HuH-7 (cell line): ENCODE measurements around the gene PCDH15.
"Not testable (repeated sequence)": the region's sequence is repeated elsewhere in the genome, so short reads cannot be mapped to it uniquely, and the experiment has no call there.

ENCODE experiments used
- DNase-seq: peaks from one replicate; pipeline ENCODE4 v3.0.0; 2011; ENCODE audit warnings: low spot score

The PCDH15 gene

DNA sequence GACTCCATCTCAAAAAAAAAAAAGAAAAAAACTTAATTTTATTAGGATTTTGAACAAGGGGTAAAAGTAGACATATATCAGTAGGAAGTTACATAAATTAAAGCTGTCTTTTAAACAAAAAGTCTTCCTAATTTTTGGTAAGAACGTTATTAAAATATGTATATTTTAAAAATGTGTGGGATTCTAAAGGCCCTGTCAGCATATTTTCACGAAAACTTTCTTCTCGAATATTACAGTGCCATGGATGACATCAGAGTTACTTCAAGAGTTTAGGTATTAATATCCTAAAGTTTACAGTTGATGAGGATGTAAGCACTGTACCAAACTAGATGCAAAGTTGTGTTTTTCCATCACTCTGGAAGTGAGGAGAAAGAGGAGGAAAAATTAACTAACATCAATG is 820.8 kb downstream of the PCDH15 start:
- no peak for DNase-seq

DNA sequence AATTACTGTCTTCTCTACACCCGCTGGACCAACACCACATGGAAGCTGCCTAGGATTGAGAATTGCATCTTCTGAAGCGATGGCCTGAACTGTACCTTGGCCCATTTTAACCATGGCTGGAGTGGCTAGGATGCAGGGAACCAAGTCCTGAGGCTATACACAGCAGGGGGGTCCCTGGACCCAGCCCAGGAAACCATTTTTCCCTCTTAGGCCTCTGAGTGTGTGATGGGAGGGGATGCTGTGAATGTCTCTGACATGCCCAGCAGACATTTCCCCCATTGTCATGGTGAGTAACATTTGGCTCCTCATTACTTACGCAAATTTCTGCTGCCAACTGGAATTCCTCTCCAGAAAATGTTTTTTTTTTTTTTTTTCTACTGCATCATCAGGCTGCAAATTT is 822.7 kb downstream of the PCDH15 start:
- no peak for DNase-seq

DNA sequence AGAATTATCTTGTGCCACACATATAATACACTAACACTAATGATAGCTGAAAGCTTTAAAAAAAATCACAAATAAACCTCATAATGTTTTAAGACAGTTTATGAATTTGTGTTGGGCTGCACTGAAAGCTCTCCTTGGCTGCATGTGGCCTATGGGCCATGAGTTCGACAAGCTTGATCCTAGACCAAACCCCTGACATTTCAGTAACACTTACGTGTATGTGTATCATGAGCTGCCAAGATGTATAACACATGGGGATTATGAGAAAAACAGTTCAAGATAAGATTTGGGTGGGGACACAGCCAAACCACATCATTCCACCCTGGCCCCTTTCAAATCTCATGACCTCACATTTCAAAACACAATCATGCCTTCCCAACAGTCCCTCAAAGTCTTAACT is 823.8 kb downstream of the PCDH15 start:
- no peak for DNase-seq

DNA sequence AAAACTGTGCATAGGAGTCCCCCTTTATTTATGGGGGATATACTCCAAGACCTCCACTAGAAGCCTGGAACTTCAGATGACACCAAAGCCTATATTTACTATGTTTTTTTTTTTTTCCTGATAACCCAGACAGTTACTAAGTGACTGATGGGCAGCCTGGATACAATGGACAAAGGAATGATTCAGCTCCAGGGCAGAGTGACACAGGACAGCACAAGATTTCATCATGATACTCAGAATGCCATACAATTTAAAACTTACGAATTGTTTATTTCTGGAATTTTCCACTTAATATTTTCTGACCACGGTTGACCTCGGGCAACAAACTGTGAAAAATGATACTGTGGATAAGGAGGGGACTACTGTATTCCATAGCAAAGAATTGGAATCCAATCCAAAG is 843.6 kb downstream of the PCDH15 start:
- peak; percentile 30 for DNase-seq

DNA sequence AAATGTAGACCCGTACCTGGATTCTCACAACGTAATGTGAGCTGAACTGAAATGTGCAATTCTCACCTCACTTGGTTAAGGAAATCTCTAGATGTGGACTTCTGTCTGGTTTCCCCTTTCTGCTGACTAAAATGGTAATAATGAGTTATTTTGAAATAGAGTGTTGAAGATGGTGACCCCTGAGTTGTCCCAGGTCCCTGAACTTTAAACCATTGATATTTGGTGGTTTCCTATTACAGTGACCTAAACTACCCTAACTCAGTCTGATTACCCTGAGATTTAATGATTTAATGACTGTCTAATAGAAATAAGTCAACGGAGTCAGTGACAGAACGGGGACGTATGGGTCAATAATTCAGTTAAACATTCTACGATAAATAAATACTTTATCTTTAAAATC is 845.9 kb downstream of the PCDH15 start:
- DNase-seq: no peak

DNA sequence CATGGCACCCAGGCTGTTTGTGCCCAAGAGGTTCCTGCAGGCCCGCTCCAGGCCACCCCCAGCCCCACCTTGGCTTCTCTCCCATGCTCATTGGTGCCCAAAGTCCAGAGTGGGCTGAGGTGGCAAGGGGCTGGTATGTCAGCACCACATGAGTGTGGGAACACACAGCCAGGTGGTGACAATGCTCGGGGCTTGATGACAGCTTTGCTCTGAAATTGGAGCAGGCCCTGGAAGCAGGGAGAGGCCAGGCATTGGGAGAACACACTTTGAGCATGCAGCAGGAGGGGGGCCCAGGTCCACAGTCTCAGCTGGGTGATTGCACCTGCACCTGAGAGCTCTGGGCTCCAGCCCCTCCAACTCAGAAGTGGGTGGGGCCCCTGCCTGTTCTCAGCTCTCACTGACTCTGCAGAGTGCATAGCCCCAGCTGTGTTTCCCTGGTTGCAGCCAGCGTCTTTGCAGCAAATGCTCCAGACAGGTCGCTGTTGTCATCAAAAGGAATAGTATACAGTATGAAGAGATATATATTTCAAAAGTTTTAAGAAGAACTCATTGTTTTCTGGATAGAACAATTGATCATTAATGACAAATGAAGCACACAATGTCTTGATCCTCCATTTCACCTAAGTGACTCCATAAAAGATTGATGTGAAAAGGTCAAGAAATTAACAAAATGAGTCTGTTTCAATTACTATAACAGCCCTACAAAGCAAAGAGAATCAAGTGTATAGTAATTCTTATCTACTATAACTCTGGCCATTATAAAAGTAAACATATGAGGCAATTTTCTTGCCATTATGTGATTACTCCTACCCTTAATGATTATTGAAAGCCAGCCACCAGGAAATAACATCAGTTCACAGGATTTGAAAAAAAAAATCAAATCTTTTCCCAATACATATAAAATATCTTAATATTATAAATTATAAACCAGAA is 848.1 kb downstream of the PCDH15 start:
- no peak for DNase-seq

DNA sequence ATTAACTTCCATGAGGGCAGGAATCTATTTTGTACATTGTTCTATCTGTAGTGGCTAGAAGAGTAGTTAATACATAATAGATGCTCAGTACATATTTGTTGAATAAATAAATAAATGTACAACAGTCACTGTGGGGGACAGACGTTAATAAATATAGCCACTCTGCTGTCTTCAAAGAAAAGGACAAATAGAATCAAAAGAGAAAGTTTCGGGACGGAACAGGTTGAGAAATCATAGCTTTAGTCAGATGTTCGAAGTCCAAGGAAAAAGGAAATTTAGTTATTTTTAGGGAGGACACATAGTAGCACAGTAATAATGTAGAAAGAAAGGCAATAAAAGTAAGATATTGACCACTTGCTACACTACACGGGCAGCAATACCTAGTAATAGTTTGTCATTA is 861.4 kb downstream of the PCDH15 start:
- DNase-seq: no peak

DNA sequence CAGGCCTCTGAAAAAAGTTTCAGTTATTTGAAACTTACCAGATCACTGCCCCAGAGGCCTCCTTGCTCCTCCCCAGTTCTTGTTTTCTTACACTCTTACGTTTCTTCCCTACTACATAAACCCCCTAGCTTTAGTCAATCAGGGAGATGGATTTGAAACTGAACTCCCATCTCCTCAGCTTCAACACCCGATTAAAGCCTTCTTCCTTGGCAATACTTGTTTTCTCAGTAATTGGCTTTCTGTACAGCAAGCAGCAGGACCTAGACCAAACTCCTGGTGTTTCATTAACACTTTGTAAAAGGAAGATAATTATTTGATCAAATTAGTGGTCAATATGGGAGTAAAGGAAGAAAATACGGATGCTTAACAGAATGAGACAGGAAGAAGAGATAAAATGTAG is 870.4 kb downstream of the PCDH15 start:
- no peak for DNase-seq

DNA sequence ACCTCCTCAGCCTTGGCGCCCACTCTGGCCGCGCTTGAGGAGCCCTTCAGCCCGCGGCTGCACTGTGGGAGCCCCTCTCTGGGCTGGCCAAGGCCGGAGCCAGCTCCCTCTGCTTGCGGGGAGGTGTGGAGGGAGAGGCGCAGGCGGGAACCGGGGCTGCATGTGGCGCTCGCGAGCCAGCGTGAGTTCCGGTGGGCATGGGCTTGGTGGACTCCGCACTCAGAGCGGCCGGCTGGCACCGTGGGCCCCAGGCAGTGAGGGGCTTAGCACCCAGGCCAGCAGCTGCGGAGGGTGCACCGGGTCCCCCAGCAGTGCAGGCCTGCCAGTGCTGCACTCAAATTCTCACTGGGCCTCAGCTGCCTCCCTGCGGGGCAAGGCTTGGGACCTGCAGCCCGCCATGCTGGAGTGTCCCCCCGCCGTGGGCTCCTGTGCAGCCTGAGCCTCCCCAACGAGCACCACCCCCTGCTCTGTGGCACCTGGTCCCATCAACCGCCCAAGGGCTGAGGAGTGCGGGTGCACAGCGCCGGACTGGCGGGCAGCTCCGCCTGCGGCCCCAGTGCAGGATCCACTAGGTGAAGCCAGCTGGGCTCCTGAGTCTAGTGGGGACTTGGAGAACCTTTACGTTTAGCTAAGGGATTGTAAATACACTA is 876.9 kb downstream of the PCDH15 start:
- not testable (repeated sequence) for DNase-seq

DNA sequence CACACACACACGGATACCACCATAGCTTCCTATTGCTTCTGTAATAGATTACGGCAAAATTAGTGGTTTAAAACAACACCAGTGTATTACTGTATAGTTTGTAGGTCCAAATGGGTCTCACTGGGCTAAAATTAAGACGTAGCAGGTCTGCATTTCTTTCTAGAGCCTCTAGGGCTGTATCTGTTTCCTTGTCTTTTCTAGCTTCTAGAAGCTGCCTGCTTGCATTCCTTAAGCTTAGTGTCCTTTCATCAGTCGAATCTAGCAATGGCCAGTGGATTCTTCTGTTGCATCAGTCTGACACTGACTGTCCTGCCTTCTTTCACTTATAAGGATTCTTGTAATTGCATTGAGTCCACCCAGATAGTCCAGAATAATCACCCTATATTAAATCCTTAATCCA is 882.3 kb downstream of the PCDH15 start:
- no peak for DNase-seq

DNA sequence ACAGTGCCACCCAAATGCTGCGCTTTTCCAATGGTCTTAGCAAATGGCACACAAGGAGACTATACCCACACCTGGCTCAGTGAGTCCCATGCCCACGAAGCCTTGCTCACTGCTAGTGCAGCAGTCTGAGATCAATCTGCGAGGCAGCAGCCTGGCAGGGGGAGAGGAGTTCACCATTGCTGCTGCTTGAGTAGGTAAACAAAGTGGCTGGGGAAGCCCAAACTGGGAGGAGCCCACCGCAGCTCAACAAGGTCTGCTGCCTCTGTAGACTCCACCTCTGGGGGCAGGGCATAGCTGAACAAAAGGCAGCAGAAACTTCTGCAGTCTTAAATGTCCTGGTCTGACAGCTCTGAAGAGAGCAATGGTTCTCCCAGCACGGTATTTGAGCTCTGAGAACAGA is 891.2 kb downstream of the PCDH15 start:
- no peak for DNase-seq

DNA sequence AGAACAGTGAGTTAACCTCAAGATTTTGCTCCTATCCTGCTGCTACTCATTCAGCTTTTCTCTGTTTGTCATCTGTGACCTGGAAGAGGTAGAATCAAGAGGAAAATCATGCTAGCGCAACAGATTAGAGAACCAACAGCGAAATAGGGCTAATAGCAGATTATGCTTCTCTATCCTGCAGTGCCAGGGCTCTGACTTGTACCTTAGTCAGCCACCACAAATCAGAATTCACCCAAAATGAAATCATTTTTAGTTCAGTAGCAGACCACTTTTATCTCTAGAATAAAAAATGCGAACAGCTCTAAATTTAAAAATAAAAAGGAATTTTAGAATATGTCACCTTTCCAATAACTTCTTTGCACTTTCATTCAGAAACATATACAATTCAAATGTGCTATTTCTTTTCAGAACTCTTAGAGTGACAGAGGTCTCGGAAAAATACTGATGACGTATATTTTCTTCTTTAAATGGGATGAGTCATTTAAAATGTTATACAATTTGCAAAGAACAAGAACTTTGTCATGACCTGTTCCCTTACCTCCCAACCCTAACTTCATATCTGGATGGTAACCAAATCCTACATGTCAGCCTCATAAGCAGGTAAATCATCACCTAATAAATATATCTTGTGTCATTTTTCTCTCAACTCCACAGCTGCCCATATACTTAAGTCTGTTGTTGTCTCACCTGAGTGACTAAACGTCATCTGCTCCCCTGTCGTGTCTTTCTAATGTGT is 896.4 kb downstream of the PCDH15 start:
- no peak for DNase-seq

DNA sequence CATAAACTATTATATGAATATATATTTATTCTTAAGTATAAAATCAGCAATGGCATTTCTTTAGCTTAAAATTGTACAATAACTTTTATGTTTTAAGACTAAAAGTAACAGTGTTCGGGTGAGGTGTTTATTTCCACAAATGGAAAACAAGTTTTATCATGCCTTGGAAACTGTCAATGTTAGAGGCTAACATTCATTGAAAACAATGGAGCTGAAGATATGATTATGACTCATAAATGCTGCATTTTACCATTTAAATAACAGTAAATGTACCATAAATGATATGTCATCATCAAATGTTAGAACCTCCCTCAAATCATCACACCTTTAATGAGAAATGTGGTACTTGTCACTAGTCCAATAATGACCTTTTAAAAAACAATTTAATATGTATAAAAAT is 897.3 kb downstream of the PCDH15 start:
- no peak for DNase-seq

DNA sequence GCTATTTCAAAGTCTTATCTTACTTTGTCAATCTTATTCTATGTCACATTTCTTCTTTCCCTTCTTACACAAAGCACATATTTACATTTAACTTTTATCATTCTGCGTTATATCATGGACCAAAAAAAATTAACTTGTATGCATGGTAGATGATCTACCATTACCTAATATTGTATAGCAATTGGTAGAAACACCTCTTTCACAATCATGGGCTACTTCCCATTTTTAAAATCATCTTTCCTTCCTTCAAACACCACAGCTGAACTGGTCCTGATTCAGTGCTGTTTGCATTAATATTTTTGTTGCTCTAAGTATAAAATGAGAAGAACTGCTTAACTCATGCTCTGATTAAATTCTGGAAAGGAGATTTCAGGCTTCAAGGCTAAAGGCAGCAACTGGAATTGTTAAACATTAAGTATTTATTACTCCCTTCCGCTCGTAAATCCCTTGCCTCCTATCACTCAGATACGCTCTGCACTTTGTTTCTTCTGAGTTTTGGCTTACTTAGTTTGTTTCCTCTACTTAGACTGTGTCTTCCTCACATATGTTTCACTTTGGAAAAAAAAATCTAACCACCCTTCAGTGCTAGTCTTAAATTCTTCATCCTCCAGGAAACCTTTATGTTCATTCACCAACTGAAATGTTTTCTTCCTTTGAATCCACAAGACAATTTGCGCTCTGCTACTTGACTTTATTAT is 901.4 kb downstream of the PCDH15 start:
- no peak for DNase-seq

DNA sequence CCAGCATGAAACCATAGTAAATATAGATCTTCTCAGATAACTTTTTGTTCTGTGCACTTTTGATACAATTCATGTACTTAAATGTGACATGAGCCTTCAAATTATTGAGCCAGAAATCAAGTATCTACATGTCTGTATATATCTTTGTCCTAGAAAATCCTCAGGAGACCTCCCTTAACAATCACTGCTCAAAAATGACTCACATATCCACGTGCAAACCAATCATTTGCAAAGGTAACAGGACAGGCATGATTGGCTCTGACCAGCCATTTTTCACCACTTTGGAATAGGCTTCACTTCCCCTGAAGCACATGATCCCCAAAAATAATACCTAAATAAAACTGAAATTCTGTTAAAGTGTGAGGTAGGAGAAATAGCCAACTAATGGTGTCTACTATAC is 902.5 kb downstream of the PCDH15 start:
- no peak for DNase-seq

DNA sequence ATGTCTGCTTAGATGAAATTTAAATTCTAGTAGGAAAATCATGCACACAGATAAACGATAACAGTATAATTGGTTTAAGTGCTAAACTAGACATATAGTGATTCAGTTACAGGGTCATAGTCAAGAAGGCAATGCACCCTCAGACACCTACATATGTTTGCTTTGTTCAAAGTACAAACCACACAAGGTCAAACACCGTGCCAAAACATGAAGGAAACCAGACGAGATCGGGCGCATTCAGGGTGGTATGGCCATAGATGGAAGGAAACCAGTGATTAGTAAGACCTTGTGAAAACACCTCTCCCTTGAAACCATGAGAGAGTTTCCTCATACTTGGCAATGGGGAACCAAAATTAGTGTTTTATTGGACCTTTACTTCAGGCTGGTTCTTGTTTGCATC is 906.9 kb downstream of the PCDH15 start:
- DNase-seq: peak; percentile 5

DNA sequence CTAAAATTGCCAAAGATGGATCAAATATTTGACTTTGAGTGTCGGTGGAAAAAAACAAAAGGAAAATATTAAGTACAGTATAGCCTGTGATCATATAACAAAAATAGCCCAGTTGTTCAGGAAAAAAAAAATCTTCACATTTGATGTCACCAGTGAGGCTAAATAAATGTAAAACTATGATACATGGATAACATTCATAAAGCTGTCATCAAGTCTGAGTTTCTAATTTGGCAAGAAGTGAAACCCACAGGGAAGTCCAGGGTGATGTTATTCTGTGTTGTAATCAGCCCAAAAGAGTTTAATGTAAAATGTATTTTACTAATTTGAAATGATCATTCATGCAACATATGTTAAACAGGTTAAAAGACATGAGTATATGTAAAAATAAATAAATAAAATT is 908.0 kb downstream of the PCDH15 start:
- DNase-seq: no peak

DNA sequence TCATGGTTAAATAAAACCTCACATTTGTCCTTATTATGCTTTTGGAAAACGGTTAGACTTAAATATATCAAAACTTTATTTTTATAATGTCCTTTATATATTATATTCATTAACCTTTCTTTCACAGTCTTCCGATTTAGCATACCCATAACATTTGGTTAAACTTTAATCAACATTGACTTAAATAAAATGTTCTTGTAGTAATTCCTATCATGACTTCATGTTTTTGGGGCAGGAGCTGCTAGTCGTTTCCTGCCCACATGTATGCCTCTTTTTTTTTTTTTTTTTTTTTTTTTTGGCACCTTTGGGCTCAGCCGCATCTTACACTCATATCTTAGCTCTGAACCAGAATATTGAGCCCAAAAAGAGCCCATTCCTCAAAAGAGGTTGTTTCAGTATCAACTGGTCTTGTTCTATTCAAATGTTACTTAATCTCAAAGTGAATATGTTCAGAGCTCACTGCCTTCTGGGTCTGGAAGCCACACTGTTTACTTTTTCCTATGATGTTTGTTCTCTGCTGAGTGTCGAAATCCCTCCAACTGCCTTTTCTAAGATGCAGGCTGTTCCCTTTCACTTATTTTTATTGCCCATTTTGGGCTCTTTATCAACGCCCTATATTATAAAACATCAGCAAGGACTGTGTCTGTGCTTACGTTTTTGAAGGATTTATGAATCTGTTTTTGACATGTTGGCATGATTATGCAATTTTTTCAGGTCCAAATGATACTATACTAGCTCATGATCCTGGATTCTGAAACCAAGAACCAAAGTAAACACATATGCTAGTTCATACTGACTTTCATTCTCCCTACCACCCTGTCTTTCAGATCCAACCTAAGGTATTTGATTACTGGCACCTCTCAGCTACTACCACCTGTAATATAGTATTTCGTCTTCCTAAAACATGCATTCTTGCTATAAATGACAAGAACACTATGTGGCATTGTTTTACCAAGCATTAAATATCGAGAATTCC is 914.4 kb downstream of the PCDH15 start:
- peak; percentile 15 for DNase-seq

DNA sequence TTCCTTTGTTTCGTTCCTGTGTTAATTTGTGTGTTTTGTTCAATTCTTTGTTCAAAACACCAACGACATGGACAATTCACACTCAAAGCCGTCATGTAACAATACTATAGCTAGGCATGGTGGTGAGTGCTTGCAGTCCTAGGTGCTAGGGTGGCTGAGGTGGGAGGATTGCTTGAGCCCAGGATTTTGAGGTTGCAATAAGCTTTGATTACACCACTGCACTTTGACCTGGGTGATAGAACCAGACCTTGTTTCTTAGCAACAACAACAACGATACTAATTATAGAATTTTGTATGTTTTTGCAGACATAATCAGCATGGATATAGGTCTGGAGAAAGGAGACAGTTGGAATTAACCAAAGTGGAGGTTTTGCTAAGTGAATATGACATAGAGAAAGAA is 936.2 kb downstream of the PCDH15 start:
- DNase-seq: peak; percentile 3

DNA sequence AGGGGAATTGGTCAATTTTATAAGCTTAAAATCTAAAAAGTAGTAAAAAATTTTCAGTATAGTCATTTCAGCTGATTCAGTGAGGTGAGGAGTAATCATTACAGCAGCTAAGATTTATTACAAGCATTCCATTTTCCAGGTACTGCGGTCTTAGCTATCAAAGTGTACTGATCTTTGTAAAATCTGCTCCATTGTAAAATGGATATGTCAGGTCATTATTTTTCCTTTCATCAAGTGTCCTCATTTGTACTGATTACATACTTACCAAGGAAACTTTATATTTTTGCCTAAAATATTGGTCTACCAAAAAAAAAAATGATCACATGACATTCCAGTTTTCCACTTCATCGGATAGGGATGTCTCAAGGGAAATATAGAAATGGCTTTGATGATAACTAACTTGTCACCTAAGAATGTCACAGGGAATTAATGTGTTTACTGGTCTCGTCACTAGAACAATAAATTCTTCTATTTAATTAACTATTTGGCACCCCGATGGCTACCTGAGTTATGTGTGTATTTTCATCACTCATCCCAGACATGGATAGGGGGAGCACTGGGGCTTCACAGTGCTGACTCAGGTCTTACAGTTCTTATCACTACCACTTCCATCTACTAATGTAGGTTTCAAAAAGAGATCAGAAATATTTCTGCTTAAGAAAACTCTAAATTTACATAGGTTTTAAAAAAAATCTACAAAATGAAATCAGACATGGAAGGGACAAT is 948.4 kb downstream of the PCDH15 start:
- DNase-seq: no peak
